NCI-H1417 (cell line): ENCODE measurements around the gene GLO1.
A peak's percentile ranks its signal among the peaks of the same experiment; 100 is the strongest.
"Not testable (repeated sequence)": the region's sequence is repeated elsewhere in the genome, so short reads cannot be mapped to it uniquely, and the experiment has no call there.

Experiments
- DNase-seq, 3 experiments: peaks; one replicate each; lab custom pipeline; 2025; lab: John Stamatoyannopoulos, UW

Gene GLO1

GRCh38 chr6:38705924-38706323 is 3.0 kb upstream of the GLO1 start:
- DNase-seq: no peak

DNA sequence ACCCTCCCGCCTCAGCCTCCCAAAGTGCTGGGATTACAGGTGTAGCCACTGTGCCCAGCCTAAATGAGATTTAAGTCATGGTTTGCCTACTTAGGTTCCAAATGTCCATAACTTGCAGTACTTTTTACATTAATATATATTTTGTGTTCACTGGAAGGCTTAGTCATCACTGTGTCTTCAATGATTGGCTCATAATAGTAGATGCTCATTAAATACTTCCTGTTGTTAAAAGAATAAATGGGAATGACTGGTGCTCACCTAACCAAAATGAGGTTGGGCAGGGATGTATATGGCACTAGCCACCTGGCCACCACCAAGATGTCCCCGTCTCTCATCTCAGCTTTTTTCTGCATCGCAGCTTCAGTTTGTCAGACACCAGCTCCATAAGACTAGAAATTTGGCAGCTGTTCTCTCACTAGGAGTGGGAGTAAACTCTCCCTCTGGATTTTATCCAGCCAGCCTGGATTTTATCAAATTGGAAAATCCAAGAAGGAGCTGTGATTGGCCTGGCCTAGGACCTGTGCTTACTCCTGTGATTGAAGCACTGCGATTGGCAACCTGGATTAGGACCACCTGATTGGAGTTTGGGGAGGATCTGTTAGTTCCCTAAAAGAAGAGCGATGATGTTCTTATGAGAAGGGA is 1.1 kb upstream of the GLO1 start:
- no peak for DNase-seq

GRCh38 chr6:38701551-38701950 is 1.4 kb downstream of the GLO1 start:
- DNase-seq: no peak

GRCh38 chr6:38699702-38700101 is 3.2 kb downstream of the GLO1 start:
- DNase-seq: not testable (repeated sequence)

DNA sequence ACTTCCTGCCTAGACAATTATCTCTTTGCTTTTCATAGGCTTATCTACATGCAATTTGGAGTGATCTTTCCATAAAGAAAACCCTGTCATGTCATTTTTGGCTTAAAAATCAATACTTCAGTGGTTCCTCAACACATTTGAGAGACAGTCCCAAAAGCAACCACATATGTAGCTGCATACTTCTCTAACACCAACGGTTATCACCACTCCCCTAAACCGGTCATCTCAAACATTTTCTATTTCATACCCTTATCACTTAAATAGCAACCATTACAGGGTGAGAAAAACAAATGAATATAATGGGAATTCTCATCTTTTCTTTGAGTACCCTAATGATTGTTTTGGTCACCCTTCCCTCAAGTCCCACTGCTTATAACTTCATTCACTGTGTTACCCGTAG is 5.1 kb downstream of the GLO1 start:
- no peak for DNase-seq

- no peak for DNase-seq
Measured at GRCh38 chr6:38696345-38696744, 6.6 kb downstream of the GLO1 start.

DNA sequence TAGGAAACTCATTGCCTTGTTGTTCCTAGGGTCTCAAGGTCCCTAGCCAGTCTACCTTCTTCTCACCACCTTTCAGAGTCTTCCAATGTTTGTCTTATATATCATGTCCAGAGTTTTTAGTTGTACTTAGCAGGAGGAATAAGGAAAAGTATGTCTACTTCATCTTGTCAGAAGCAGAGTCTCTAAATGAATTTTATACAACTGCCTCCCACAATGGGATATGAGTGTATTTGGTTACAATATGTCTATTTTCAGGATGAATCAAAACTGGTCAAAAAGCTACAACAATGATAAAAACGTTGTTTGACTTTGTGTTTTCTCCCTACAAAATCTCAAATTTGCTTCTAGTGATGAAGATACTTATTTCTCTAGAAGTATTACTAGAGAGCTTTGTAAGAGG is 7.0 kb downstream of the GLO1 start:
- DNase-seq: no peak

- DNase-seq: no peak
Measured at GRCh38 chr6:38695227-38695900, 7.6 kb downstream of the GLO1 start.

- DNase-seq: peak in 1 of 3 experiments; percentile 11
Measured at GRCh38 chr6:38688579-38689087, 14.3 kb downstream of the GLO1 start.

GRCh38 chr6:38687549-38687948 is 15.4 kb downstream of the GLO1 start:
- DNase-seq: no peak

DNA sequence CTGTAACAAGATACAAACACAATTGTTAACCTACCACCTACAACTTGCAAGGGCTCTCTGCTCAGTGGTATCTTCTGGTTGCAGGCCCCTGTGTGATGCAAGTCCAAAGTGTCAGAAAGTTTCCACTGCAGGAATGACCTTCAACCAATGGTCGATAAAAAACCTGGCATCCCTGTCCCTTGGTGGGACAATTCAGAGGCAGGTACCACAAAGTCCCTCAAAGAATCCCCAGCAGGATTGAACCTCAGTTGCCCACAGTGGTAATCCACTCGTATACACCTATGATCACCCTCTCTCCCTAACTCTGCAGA is 15.9 kb downstream of the GLO1 start:
- DNase-seq: no peak

DNA sequence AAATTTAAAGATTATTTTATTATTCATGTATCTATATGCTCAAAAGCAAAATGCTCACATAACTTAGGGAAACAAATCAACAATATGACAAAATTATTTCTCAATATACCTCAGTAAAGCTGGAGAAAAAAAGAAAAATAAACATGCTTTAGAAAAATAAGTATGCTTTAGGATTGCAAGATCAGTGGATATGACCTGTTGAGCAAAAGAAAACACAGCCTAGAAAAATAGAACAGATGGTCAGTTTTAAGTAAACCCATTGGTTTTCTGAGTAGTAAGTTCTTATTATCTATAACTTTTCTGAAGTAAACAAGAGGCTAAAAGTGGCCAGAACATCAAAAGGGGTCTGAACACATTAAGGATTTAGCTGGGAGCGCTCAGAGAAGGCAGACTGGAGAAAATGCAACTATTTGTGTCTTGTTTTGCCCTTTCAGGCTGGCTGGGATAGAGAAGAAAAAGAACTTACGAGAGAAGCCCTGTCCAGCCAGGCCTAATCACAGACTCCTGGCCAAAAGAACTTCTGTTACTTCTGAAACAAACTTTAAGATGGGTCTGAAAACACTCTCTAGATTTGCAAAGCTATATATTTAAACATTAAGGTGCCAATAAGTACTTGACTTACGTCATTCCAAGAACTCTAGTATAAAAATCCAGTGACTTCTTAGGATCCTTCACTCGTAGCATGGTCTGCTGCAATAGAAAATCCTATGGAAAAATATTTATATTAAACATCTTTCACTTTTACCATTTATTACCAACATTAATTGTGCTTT is 16.5 kb downstream of the GLO1 start:
- DNase-seq: no peak

GRCh38 chr6:38684904-38685303 is 18.0 kb downstream of the GLO1 start:
- no peak for DNase-seq

GRCh38 chr6:38684237-38684636 is 18.7 kb downstream of the GLO1 start:
- DNase-seq: no peak

DNA sequence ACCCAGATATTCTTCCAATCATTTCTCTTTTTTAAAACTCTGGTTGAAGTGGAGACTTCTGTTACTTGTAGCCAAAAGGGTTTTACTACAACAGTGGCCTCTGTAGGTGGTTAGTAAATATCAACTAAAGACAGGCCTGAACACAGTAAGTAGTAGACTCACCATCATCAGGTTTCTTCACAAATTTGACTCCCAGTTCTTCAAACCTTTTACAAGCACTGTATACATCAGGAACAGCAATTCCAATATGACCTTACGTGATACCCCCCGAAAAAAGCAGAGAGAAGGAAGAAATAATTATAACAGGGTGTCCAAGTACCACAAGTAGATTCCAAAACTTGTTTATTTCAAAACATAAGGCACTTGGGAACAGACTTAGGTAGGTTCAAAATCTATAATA is 21.1 kb downstream of the GLO1 start:
- DNase-seq: no peak

- DNase-seq: no peak
Measured at GRCh38 chr6:38679668-38680067, 23.3 kb downstream of the GLO1 start.

GRCh38 chr6:38678178-38678760 is 24.7 kb downstream of the GLO1 start:
- no peak for DNase-seq

DNA sequence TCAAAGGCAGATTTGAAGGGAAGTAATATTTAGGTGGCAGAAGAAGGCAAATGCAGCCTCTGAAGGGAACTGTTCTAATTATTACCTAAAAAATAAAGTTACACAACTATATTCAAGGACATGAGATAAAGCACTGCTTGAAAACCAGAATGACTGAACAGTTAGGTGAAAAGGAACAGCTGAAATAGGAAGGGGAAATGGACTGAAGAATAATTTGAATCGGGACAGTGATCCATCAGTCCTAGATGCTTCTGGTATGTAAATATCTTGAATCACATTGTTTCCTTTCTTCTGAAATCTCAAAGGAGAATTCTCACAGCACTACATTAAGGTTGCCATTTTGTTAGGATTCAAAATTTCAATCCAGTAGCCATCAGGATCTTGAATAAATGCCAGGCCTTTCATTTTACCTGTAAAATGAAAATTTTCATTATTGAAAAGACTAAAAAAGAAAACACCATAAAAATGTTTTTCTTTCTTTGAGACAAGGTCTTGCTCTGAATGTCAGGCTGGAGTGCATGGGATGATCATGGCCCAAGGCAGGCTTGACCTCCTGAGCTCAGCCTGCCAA is 25.9 kb downstream of the GLO1 start:
- DNase-seq: peak in 1 of 3 experiments; percentile 6

DNA sequence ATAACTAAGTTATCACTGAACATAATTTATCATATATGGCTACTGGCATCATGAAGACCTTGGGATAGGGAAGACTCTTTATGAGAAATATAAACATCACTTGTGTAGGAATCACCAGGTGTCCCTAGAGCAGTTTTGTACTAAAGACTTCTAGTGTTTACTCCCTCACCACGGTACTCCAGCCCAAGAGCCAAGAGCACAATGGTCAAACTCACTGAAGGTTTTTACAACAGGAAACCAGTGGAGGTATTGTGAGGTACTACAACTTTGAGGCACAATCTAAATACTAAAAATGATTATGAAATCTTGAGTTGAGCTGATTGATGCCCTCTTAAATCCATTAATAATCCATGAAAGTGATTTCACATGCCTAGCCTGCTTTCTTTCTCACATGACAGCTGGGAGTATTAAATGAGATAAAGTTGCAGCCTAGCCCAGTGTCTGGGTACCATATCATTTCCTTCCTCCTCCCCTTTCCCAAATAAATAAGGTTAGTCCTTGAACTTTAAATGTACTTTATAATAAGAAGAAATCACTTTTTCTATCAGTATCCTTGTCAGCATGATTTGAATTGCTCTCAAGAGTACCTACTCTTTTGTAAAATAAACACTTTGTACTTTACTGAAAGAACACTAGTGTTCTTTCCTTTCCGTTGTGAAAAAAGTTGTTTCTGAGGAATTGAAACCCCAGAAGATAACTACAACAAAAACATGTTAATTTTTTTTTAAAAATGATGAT is 26.5 kb downstream of the GLO1 start:
- DNase-seq: peak in 2 of 3 experiments; percentile 3 to 26

DNA sequence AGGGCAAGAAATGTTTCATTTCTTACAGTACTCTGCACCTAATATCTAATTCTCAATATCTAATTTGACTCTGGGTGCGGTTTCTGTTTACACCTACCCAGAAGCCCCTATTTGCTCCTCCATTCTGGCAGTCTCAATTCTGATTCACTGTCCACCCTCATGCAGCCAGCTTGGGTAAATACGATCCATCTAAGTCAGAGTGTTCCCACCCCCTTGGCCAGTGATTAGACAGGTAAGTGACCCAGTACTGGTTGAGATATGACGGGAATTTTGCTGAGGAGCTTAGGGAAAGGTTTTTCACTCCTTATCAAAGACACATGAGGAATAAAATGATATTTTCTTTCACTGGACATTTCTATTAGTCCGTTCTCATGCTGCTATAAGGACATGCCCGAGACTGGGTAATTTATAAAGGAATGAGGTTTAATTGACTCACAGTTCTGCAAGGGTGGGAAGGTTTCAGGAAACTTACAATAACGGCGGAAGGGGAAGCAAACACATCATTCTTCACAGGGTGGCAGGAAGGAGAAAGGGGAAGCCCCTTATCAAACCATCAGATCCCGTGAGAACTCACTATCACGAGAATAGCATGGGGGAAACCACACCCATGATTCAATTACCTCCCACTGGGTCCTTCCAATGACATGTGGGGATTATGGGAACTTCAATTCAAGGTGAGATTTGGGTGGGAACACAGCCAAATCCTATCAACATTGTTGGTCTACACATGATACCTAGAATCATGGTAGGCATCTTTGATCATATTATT is 29.4 kb downstream of the GLO1 start:
- peak in 1 of 3 experiments; percentile 20 for DNase-seq
